ENCODE measurements around the gene P2RX4. TPM values are rescaled to one million over a fixed set of nuclear protein-coding genes. Genes with fewer than 3 reads are reported as not detected.

The P2RX4 gene
- total RNA-seq = 16.2 and 40.4 TPM in 2 replicates

GRCh38 chr12:121209624-121210572, at the start of gene P2RX4:
P2RX4 (plus strand) TSS chr12:121210129; CDS start chr12:121210165, 36 bp downstream.

Other genes with a start within 250 kb of the P2RX4 start
- gene HNF1A, start 231.6 kb upstream of the P2RX4 start, total RNA-seq = 0.32 TPM in 1 of 2 replicates, not detected in the other
- 16.2 and 16.8 TPM in 2 replicates for gene C12orf43, start 193.6 kb upstream of the P2RX4 start, total RNA-seq
- not detected in 2 replicates for gene OASL, start 170.9 kb upstream of the P2RX4 start, total RNA-seq
- not detected in 2 replicates for gene P2RX7, start 77.3 kb upstream of the P2RX4 start, total RNA-seq
- 21.8 and 26.1 TPM in 2 replicates for gene CAMKK2, start 86.6 kb downstream of the P2RX4 start, total RNA-seq
- gene ANAPC5, start 142.3 kb downstream of the P2RX4 start, total RNA-seq = 103 and 116 TPM in 2 replicates
- 26.5 and 28.4 TPM in 2 replicates for gene RNF34, start 190.0 kb downstream of the P2RX4 start, total RNA-seq